Ascending aorta (tissue), 2 donors: ENCODE results near the gene SFTA2. TPM values are rescaled to one million over a fixed set of nuclear protein-coding genes. Genes with fewer than 3 reads are reported as not detected.

Experiments used
- DNase-seq, 2 donors: peaks; one replicate each; pipeline ENCODE4 v3.0.0-alpha.2; 2019; ENCODE audit warnings: low spot score in 2 of 2
- H3K27ac ChIP-seq, 2 donors: fragments of 200-600 bp; sonication (generic); one replicate each; pipeline ENCODE4 v1.5.1; 2016 to 2017; ENCODE audit warnings: mild to moderate bottlenecking in 1 of 2
- H3K27me3 ChIP-seq: fragments of 200-600 bp; sonication (generic); one replicate; pipeline ENCODE4 v1.5.1; 2017
- H3K36me3 ChIP-seq, 2 donors: fragments of 200-600 bp; sonication (generic); one replicate each; pipeline ENCODE4 v1.5.1; 2016
- H3K4me1 ChIP-seq, 2 donors: fragments of 200-600 bp; sonication (generic); one replicate each; pipeline ENCODE4 v1.5.1; 2016 to 2017; ENCODE audit warnings: mild to moderate bottlenecking in 1 of 2
- H3K4me3 ChIP-seq, 2 donors: fragments of 200-600 bp; sonication (generic); one replicate each; pipeline ENCODE4 v1.5.1; 2016 to 2017; ENCODE audit warnings: mild to moderate bottlenecking in 1 of 2
- H3K9me3 ChIP-seq, 2 donors: fragments of 200-600 bp; sonication (generic); one replicate each; pipeline ENCODE4 v1.5.1; 2016
- CTCF ChIP-seq, 3 experiments: fragments of 200-600 bp in 2 of 3; fragments of 450-650 bp in 1 of 3; sonication (generic) in 2 of 3; IDR thresholded peaks; one replicate each; pipeline ENCODE4 v1.5.1; 2016 to 2019; ENCODE audit warnings: antibody characterized with exemption in 3 of 3, mild to moderate bottlenecking in 1 of 3, moderate library complexity in 1 of 3
- intact Hi-C: fragments of 100-400 bp; cut with DNase I; formaldehyde crosslinking; loops from one replicate; pipeline ENCODE4 v1.15.1; 2023
- total RNA-seq: library from RNA; depleted of rRNA; stranded (reverse); fragments of >200 nt; gene quantifications from one replicate; pipeline ENCODE4 v1.1.0, GENCODE V29; 2016

Gene SFTA2
- total RNA-seq, 1 donor from 2014 or later: not detected

GRCh38 chr6:30901436-30901835 lies 30.5 kb downstream of the SFTA2 start:
- H3K36me3 ChIP-seq: peaks cover 28 to 30% of the 10 kb centered on the region in 2 donors
- no peaks in the 10 kb centered on the region for H3K27me3 ChIP-seq
- no peaks in the 10 kb centered on the region for H3K4me1 ChIP-seq
- DNase-seq: no peak
- no peak overlapping the region for H3K4me3 ChIP-seq
- intact Hi-C loops: no loop called here
- no peaks in the 10 kb centered on the region for H3K9me3 ChIP-seq
- TF ChIP-seq CTCF (IDR thresholded peaks at IDR 0.05): no peak
- no peak overlapping the region for H3K27ac ChIP-seq

- Histone ChIP-seq H3K4me3 (no peak overlapping the region), H3K9me3 (no peaks in the 10 kb centered on the region), H3K27ac (no peak overlapping the region), H3K27me3 (no peaks in the 10 kb centered on the region), H3K4me1 (no peaks in the 10 kb centered on the region), H3K36me3 (peaks cover 31 to 34% of the 10 kb centered on the region in 2 donors)
- DNase-seq: no peak
- no peak for TF ChIP-seq CTCF (IDR thresholded peaks at IDR 0.05)
- intact Hi-C loops: no loop called here
Observed at GRCh38 chr6:30900863-30901417, 31.0 kb downstream of the SFTA2 start.

DNA sequence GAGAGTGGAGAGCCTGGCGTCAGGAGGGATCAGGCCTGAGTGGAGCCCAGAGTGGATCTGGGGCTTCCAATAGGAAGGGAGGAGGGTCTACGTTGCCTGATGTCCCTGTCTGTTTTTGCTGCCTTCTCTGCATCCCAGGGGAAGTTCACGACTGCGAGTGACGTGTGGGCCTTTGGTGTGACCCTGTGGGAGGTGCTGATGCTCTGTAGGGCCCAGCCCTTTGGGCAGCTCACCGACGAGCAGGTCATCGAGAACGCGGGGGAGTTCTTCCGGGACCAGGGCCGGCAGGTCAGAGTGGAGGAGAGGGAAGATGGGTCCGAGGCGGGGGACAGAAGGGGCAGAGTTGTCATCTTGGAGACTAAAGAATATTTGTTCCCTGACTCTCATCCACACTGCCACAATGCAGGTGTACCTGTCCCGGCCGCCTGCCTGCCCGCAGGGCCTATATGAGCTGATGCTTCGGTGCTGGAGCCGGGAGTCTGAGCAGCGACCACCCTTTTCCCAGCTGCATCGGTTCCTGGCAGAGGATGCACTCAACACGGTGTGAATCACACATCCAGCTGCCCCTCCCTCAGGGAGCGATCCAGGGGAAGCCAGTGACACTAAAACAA lies 33.1 kb downstream of the SFTA2 start:
- intact Hi-C loops: no loop called here
- Histone ChIP-seq H3K36me3 (peaks cover 36 to 54% of the 10 kb centered on the region in 2 donors), H3K4me1 (no peaks in the 10 kb centered on the region), H3K9me3 (no peaks in the 10 kb centered on the region), H3K4me3 (no peak overlapping the region), H3K27me3 (no peaks in the 10 kb centered on the region), H3K27ac (no peak overlapping the region)
- DNase-seq: no peak
- no peak for TF ChIP-seq CTCF (IDR thresholded peaks at IDR 0.05)

- DNase-seq: no peak
- no peaks in the 10 kb centered on the region for H3K4me1 ChIP-seq
- peaks cover 39 to 62% of the 10 kb centered on the region in 2 donors for H3K36me3 ChIP-seq
- no peaks in the 10 kb centered on the region for H3K27me3 ChIP-seq
- intact Hi-C loops: no loop called here
- H3K27ac ChIP-seq: no peak overlapping the region
- no peaks in the 10 kb centered on the region for H3K9me3 ChIP-seq
- no peak for TF ChIP-seq CTCF (IDR thresholded peaks at IDR 0.05)
- no peak overlapping the region for H3K4me3 ChIP-seq
Observed at GRCh38 chr6:30897882-30898281, 34.1 kb downstream of the SFTA2 start.

GRCh38 chr6:30896541-30896940 lies 35.4 kb downstream of the SFTA2 start:
- intact Hi-C loops: no loop called here
- H3K36me3 ChIP-seq: peaks cover 39 to 74% of the 10 kb centered on the region in 2 donors

More at GRCh38 chr6:30896541-30896940, 35.4 kb downstream of the SFTA2 start:
- no peak for DNase-seq
- no peak for TF ChIP-seq CTCF (IDR thresholded peaks at IDR 0.05)
- H3K9me3 ChIP-seq: no peaks in the 10 kb centered on the region
- H3K27me3 ChIP-seq: no peaks in the 10 kb centered on the region
- no peak overlapping the region for H3K27ac ChIP-seq
- H3K4me1 ChIP-seq: no peaks in the 10 kb centered on the region
- no peak overlapping the region for H3K4me3 ChIP-seq
